Stimulated activated CD4-positive, alpha-beta T cell treated with anti-CD3 and anti-CD28 coated beads, TNF-alpha, amount 100 ng/mL, for 48 hours (primary cell): Measurements from ENCODE around the gene PIGB.
"Not testable (repeated sequence)": the region's sequence is repeated elsewhere in the genome, so short reads cannot be mapped to it uniquely, and the experiment has no call there.

Source experiments
- DNase-seq, 3 donors: peaks; one replicate each; pipeline ENCODE4 v3.0.0-alpha.2; 2020; ENCODE audit warnings: low read depth in 3 of 3

The PIGB gene

DNA sequence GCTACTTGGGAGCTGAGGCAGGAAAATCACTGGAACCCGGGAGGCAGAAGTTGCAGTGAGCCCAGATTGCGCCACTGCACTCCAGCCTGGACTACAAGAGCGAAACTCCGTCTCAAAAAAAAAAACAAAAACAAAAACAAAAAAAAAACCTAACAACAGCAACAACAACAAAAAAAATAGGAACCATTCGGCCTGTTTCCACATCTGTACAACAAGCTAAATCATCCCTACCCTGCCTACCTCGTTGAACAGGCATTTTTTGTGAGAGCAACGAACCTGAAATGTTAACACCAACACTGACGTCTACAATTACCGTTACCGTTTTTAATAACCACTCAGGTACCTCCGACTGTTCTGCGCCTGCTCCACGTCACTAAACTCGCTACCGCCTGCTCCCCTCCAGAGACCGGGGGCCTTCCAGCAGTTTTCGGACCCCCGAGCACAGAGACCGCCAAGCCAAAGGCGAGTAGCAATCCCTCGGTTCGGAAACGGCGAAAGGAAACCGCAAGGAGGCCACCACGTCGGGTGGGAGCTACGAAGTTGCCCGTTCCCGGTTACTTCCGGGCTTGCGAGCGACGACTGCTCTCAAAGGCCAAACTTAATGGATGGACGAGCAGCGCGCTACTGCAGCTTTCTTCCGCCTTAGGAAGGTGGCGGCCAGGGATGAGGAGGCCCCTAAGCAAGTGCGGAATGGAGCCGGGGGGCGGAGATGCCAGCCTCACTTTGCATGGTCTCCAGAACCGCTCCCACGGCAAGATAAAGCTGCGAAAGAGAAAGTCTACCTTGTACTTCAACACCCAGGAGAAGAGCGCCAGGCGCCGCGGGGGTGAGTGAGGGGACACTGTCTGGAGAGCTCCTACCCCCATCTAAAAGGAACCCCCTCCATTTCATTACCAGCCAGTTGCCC, at the start of gene PIGB, which contains the start of gene PIGBOS1:
TSS of gene PIGB (plus strand) at position 635 of the 907 bp plus-strand sequence. CDS start at position 664, 29 bp downstream.
TSS of gene PIGBOS1 (minus strand) at position 536 of the 907 bp plus-strand sequence. CDS start 1,331 bp downstream, outside the sequence.
- DNase-seq = peak; percentile 58 to 61 (median 58)

- DNase-seq = no peak
Measured at GRCh38 chr15:55270291-55270690, 48.7 kb upstream of the PIGB start.

GRCh38 chr15:55276324-55276723, 42.7 kb upstream of the PIGB start:
- DNase-seq = no peak

DNA sequence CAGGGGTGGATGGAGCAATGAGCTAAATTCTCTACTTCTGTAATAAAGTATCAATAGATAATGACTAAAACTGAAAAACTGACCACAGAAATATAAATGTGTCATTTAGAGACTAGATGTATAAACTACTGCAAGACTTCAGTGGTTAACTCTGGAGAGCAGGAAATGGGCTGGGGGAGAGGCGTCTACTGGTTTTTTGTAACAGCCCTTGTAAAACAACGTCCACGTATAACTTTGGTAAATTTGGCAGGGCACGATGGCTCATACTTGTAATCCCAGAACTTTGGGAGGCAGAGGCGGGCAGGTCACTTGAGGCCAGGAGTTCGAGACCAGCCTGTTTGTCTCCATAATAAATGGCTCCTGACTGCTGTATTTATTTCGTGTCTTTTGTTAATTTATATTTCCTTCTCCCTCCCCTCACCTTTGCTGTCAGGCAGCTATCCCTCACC, 41.9 kb upstream of the PIGB start:
- peak in 2 of 3 donors; percentile 31 to 51 for DNase-seq

DNA sequence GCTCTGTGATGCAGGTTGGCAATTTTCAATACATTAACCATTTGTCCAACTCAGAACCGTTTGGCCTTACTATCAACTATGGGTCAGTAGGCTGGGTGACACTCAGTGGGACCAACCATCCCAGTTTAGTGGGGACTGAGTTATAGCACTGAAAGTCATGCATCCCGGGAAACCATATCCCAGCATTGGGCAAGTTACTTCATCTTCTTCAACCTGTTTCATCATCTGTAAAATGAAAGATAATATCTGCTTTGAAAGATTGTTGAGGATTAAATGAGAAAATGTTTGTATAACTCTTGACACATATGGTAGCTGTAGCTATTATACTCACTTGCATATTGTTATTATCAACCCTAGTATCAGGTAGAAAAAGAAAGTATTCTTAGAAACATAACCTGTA, 41.3 kb upstream of the PIGB start:
- DNase-seq = no peak

- DNase-seq = no peak
Measured at GRCh38 chr15:55279100-55279745, 39.8 kb upstream of the PIGB start.

GRCh38 chr15:55279746-55280351, 39.2 kb upstream of the PIGB start:
- DNase-seq = peak in 2 of 3 donors; percentile 27 to 49

DNA sequence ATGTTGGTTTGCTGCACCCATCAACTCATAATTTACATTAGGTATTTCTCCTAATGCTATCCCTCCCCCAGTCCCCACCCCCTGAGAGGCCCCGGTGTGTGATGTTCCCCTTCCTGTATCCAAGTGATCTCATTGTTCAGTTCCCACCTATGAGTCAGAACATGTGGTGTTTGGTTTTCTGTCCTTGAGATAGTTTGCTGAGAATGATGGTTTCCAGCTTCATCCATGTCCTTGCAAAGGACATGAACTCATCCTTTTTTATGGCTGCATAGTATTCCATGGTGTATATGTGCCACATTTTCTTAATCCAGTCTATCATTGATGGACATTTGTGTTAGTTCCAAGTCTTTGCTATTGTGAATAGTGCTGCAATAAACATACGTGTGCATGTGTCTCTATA, 38.4 kb upstream of the PIGB start:
- DNase-seq = not testable (repeated sequence)

DNA sequence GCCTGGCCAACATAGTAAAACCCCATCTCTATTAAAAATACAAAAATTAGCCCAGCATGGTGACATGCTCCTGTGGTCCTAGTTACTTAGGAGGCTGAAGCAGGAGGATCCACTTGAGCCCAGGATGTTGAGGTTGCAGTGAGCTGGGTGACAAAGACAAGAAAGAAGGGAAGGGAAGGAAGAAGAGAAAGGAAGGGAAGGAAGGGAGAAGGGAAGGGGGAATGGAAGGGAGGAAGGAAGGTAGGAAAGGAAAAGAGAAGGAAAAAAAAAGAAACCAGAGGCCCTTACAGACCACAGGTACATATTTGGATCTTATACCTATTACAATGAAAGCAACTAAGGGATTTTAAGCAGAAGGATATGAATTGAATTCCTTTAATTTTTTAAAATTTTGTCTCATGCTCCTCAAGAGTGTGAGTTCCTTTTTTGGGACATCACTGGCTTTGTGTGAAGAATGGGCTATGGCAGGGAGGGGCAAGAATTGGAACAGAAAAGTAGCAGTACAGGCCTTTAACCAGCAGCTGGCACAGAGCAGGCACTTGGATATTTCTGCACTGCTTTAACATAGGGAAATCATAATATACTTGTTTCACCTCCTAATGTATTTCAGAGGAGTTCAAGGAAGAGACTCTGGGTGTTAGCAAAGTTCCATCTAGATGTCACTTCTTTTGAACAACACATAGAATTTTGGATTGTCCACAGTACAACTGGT, 37.3 kb upstream of the PIGB start:
- DNase-seq = no peak

DNA sequence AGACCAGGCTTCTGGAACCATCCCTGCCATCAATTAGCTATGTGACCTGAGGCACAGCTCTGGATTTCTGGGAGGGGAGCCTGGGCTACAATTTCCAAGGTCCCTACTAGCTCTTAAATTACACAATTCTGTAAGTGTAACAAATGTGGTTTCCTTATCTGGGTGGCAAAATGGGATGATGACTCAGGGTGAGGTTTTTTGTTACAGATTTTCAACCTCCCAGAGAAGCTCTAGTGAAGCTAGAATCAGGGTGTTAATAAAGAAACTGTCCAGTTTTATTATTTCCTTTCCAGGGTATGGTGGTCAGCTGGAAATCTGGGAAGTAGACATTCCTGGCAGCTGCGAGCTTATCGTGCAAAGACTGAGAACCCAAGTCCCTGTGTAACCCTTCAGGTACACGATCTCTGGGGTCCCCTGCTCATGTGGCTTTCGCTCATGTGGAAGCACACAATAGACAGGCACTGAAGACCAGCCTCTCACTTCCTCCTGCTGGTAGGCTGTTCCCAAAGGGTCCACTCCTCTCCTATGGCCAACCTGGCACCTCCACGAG, 36.7 kb upstream of the PIGB start:
- no peak for DNase-seq

GRCh38 chr15:55283379-55284147, 35.5 kb upstream of the PIGB start:
- no peak for DNase-seq

DNA sequence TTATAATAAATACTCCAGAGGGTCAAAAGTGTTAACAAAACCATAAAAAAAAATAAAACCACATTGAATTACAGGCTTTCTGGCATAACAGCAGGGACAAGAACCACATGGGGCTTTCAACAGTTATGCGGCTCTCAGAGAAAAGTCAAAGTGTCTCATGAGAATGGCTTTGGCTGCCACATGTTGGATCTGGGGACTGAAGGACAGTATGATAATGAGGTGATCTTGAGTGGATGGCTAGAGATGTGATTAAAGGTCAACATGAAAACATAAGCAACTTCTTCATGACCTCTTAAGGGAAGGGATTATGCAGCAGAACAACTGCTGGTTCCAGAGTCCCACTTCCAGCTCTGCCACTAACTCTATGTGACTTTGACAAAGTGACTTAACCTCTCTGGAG, 34.6 kb upstream of the PIGB start:
- no peak for DNase-seq

DNA sequence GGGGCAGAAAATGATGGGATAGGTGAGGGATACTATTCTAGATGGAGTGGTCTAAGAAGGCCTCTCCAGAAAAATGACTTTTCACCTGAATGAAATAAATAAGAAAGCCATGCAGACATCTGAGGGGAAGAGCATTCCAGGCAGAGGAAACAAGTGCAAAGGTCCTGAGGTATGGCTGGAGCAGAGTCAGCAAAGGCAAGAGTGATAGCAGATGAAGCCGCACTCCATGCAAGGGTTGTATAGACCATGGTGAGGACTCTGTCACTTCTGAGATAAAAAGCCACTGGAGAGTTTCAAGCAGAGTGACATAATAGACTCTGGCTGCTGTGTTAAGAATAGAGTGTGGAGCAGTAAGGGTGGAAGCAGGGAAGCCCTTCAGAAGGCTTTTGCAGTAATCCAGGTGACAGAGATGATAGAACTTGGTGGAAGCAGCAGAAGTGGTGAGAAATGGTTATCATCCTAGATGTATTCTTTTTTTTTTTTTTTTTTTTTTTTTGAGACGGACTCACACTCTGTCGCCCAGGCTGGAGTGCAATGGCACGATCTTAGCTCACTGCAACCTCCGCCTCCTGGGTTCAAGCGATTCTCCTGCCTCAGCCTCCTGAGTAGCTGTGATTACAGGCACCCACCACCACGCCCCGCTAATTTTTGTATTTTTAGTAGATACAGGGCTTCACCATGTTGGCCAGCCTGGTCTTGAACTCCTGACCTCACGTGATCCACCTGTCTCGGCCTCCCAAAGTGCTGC, 32.4 kb upstream of the PIGB start:
- not testable (repeated sequence) for DNase-seq

- no peak for DNase-seq
Measured at GRCh38 chr15:55288006-55288717, 30.9 kb upstream of the PIGB start.

DNA sequence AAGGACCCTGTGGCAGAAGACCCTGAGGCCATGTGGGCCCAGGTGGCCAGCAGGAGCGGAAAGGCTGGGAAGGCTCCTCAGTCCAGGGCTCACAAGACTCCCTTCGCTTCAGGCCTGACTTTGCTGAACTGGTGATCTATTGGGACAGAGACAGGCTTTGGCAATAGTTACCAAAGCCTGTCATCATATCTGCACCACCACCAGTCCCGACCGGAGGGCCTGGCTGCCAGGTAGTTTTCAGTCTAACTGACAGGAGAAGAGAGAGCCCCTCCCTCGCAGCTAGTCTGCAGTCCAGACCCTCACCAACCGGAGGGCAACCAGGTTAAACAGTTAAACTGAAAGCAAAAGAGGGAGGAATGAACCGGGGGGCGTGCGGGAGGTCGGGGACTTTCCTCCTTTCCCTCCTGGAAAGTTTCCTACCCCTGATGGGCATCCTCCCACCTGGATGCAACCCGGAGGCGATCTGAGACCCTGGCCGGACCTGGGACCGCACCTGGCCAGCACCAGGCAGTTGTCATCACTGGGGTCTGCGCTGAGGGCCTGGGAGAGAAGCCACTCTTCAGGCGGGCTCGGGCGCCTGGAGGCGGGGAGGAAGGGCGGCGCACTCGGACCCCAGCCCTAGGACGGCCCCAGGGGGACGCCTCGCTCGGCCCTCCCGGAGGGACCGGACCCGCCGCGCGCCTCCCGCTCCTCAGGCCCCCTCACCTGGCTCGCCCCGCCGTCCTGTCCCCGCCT, 29.8 kb upstream of the PIGB start:
- no peak for DNase-seq

- DNase-seq = peak; percentile 67 to 71 (median 70)
Measured at GRCh38 chr15:55289746-55290527, 29.1 kb upstream of the PIGB start, which contains the start of gene RAB27A. Gene RAB27A, minus strand, starts transcription at chr15:55289813. Its CDS starts 54,879 bp downstream, at chr15:55234934.

DNA sequence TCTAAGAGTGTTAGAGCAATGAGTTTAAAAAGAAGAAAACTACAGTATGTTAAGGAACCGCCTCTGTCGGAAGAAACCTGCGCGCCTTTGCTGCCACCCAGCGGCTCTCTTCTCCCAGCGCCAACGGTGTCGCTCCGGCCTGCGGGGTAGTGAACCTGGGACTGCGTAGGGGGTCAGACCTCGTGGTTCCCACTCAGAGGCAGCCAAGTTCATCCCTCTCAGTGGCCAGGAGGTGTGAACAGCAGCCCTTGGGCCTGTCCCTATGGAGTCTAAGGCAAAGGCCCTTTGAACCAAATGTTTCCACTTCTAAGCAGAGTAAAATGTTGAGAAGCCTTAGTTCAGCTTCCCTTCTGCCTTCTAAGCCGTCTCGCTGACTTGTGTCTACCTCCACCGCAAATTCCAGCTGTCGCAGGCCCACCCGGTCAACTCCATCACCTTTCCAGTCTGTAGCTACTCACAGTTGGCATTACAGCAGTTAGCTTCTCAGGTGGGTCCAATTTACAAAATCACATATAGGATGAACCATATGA, 28.4 kb upstream of the PIGB start:
- peak; percentile 69 to 81 (median 78) for DNase-seq
